GM06990 (cell line): ENCODE results near the gene PSMC1.

Experiments
- DNase-seq: peaks from one replicate; pipeline ENCODE4 v3.0.0-alpha.2; 2011; ENCODE audit not compliant: insufficient read length; ENCODE audit errors: extremely low read depth
- H3K27me3 ChIP-seq: replicated peaks from 2 replicates; pipeline ENCODE4 v1.6.0; 2011; ENCODE audit warnings: low read length; ENCODE audit not compliant: control insufficient read depth, insufficient read depth
- H3K36me3 ChIP-seq: 2 replicates; pipeline ENCODE4 v1.5.1; 2011; ENCODE audit warnings: low read length; ENCODE audit not compliant: control insufficient read depth, insufficient read depth
- H3K4me3 ChIP-seq: replicated peaks from 2 replicates; pipeline ENCODE4 v1.5.1; 2011; ENCODE audit warnings: low read depth, mild to moderate bottlenecking, control low read depth, low read length
- TF ChIP-seq, protein P1 (sequence below): IDR thresholded peaks from 2 replicates; pipeline ENCODE4 v1.5.1; 2011; ENCODE audit warnings: low read length, control low read depth, mild to moderate bottlenecking, inconsistent platforms; ENCODE audit not compliant: insufficient read depth, poor library complexity, severe bottlenecking

Gene PSMC1

DNA sequence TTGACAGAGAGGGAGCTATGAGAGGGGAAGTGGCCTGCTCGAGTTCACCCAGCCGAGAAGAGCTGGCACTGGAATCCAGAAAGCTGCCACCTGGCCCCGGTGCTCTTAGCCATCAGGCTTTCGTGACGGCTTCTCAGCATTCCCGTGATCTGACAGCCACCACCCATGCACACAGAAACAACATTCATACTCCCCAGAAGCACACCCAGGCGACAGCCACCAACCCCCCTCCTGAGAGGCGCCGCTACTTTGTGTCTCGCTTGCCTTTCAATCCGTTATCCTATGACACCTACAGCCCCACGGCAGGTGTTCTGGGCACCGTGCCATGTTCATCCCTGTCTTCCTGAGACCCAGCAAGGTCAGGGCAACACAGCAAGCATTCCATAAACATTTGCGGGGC is 31.4 kb downstream of the PSMC1 start:
- TF ChIP-seq, protein P1, sequence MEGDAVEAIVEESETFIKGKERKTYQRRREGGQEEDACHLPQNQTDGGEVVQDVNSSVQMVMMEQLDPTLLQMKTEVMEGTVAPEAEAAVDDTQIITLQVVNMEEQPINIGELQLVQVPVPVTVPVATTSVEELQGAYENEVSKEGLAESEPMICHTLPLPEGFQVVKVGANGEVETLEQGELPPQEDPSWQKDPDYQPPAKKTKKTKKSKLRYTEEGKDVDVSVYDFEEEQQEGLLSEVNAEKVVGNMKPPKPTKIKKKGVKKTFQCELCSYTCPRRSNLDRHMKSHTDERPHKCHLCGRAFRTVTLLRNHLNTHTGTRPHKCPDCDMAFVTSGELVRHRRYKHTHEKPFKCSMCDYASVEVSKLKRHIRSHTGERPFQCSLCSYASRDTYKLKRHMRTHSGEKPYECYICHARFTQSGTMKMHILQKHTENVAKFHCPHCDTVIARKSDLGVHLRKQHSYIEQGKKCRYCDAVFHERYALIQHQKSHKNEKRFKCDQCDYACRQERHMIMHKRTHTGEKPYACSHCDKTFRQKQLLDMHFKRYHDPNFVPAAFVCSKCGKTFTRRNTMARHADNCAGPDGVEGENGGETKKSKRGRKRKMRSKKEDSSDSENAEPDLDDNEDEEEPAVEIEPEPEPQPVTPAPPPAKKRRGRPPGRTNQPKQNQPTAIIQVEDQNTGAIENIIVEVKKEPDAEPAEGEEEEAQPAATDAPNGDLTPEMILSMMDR: no peak
- H3K27me3 ChIP-seq: no peaks in the 10 kb centered on the region
- H3K4me3 ChIP-seq: no peak overlapping the region
- H3K36me3 ChIP-seq: peaks cover 22% of the 10 kb centered on the region
- DNase-seq: no peak

DNA sequence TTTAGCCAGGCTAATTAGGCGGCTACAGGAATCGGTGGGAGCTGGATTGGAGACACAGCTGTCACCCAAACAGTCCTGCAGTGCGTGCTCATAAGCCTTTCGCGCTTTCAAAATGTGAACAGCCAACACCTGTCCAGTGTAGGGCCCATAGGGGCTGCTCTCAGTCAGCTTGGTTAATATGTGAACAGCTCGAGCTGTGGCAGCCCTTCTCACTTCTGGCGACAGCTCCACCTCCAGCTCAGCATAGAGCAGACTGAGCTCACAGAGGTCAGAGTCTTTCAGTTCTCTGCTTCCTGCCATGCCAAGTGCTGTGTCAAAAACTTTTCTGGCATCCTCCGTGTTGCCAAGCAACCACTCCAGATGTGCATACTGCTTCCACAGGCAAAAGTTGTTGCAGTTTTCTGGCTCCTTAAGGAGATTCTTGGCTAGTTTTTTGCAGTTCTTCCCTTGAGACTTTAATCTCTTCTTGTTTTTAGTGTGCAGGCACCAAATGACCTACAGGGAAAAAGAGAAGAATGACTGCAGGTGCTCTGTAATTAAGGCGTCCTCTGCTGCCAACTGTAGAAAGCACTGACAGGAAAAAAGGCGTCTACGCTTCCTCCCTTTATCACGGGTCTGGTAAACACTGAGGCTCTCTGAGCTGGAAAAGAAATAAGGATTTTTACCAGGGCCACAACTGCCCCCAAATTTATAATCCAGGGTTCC is 32.5 kb downstream of the PSMC1 start:
- TF ChIP-seq, protein P1: no peak
- Histone ChIP-seq H3K36me3 (peaks cover 22% of the 10 kb centered on the region), H3K27me3 (no peaks in the 10 kb centered on the region), H3K4me3 (no peak overlapping the region)
- no peak for DNase-seq

DNA sequence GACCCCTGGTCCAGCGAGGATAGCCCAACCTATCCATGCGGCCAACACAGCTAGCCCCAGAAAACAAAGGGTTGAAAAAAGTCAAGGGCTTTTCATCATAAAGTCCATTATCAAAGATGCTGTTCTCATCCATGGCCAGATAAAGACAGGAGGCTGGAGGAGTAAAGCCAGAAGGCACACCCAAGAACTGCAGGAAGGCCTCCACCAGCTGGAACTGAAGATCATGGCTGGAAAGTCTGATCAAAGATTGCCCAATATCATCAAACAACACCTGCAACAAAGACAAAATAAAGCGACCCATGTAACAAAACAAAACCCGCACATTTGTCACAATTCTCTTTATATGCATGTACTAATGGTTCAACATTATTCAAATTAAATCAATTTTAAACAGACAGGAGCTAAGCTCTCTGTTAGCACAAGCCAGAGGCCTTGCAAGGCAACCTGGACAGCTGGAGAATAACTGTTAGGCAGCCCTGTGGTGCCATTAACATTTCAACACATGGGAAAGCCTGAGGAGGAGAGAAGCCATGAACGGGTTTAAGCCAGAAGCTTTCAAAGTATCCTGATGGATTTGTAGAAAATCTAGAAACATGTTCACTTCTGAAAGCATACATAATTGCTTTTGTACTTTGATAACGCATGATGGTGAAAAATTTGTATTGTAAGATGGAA is 34.1 kb downstream of the PSMC1 start:
- no peak overlapping the region for H3K4me3 ChIP-seq
- no peak for DNase-seq
- TF ChIP-seq, protein P1: no peak
- H3K27me3 ChIP-seq: no peaks in the 10 kb centered on the region
- peaks cover 27% of the 10 kb centered on the region for H3K36me3 ChIP-seq

DNA sequence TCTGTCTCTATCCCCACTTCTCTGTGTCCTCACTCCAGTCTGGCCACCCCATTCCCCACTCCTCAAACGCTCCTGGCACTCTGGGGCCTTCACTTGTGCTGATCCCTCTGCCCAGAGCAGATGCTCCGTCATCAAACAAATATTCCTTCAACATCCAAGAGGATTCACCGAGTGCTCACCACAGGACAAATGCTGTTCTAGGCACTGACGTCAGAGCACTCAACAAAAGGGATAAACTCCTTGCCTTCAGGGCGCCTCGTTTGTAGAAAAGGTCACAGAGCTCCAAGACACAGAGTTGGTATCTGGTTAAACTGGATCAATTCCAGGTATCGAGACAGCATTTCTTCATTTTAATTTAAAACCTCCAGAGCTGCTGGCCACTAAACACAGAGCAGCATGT is 35.3 kb downstream of the PSMC1 start:
- TF ChIP-seq, protein P1: no peak
- DNase-seq: no peak
- Histone ChIP-seq H3K4me3 (no peak overlapping the region), H3K27me3 (no peaks in the 10 kb centered on the region), H3K36me3 (peaks cover 23% of the 10 kb centered on the region)

DNA sequence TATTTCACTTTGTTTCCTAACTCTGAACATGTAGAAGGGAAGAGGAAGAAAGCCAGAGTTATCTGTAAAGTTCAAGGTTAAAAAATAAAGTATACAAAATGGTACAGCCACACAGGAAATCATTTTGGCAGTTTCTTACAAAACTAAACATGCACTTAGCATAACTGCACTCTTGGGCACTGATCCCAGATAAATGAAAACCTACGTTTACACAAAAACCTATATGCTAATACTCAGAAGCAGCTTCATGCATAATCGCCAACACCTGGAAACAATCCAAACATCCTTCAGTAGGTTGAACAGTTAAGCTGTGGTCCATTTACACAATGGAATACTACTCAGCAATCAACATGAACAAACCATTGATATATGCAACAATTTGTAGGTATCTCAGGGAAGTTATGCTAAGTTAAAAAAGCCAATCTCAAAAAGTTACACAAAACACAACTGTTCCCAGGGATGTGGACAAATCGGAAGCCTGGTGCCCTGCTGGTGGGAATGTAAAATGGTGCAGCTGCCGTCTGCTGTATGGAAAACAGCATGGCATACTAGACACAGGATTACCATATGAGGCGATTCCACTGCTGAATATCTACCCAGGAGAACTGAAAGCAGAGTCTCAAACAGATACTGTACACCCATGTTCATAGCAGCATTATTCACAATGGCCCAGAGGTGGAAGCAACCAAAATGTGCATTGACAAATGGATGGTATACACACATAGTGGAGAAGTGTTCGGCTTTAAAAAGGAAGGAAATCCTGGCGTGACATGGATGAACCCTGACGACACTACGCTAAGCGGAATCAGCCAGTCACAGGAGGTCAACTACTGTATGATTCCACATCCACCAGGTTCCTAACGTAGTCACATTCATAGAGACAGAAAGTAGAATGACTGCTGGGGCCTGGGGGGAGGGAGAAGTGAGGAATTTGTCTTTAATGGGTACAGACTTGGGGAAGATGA is 37.7 kb downstream of the PSMC1 start:
- no peak for DNase-seq
- TF ChIP-seq, protein P1: no peak
- H3K36me3 ChIP-seq: peaks cover 17% of the 10 kb centered on the region

More for the DNA sequence above, 37.7 kb downstream of the PSMC1 start:
- Histone ChIP-seq H3K27me3 (no peaks in the 10 kb centered on the region), H3K4me3 (no peak overlapping the region)
